Upper lobe of right lung (tissue), 1 donor: ENCODE results near the gene PNLIPRP3. TPM values are rescaled to one million over a fixed set of nuclear protein-coding genes. Genes with fewer than 3 reads are reported as not detected.

Experiments used
- ATAC-seq: fragments of 200-7000 bp; cut with Tn5 transposase; one replicate; pipeline ENCODE4 v1.9.1; 2020; ENCODE audit warnings: mild to moderate bottlenecking, moderate library complexity
- DNase-seq: peaks from one replicate; pipeline ENCODE4 v3.0.0-alpha.2; 2020
- H3K27ac ChIP-seq: fragments of 200-600 bp; one replicate; pipeline ENCODE4 v1.8.0; 2022
- H3K27me3 ChIP-seq: fragments of 200-600 bp; one replicate; pipeline ENCODE4 v1.8.0; 2022; ENCODE audit warnings: mild to moderate bottlenecking
- H3K36me3 ChIP-seq: fragments of 200-600 bp; one replicate; pipeline ENCODE4 v1.8.0; 2022
- H3K4me1 ChIP-seq: fragments of 200-600 bp; one replicate; pipeline ENCODE4 v1.8.0; 2022
- H3K4me3 ChIP-seq: fragments of 200-600 bp; one replicate; pipeline ENCODE4 v1.8.0; 2022; ENCODE audit warnings: mild to moderate bottlenecking
- H3K9me3 ChIP-seq: fragments of 200-600 bp; one replicate; pipeline ENCODE4 v1.8.0; 2022
- intact Hi-C: fragments of 100-400 bp; cut with DNase I; formaldehyde crosslinking; loops from one replicate; pipeline ENCODE4 v1.11.0; 2022
- total RNA-seq: library from RNA; stranded (reverse); fragmentation: NEBNext Ultra II Directional; extraction: Animal tissue kit (Norgen Biotek cat#: 25700); gene quantifications from one replicate; pipeline ENCODE4 v1.2.1, GENCODE V29; 2021
- TF ChIP-seq, protein P1 (sequence below): fragments of 200-600 bp; IDR thresholded peaks from one replicate; pipeline ENCODE4 v1.8.0; 2022; ENCODE audit warnings: antibody characterized with exemption
- donor health status: DM: no; HTN: yes; CAD: no; lungs with severe emphysema.

PNLIPRP3 gene
- total RNA-seq, 1 donor from 2014 or later: 0.20 TPM

- H3K27ac ChIP-seq: no peak overlapping the region
- TF ChIP-seq, protein P1, sequence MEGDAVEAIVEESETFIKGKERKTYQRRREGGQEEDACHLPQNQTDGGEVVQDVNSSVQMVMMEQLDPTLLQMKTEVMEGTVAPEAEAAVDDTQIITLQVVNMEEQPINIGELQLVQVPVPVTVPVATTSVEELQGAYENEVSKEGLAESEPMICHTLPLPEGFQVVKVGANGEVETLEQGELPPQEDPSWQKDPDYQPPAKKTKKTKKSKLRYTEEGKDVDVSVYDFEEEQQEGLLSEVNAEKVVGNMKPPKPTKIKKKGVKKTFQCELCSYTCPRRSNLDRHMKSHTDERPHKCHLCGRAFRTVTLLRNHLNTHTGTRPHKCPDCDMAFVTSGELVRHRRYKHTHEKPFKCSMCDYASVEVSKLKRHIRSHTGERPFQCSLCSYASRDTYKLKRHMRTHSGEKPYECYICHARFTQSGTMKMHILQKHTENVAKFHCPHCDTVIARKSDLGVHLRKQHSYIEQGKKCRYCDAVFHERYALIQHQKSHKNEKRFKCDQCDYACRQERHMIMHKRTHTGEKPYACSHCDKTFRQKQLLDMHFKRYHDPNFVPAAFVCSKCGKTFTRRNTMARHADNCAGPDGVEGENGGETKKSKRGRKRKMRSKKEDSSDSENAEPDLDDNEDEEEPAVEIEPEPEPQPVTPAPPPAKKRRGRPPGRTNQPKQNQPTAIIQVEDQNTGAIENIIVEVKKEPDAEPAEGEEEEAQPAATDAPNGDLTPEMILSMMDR: no peak
- no peaks in the 10 kb centered on the region for H3K9me3 ChIP-seq
- no peak overlapping the region for H3K4me3 ChIP-seq
- no peaks in the 10 kb centered on the region for H3K27me3 ChIP-seq
- no peak for DNase-seq
- intact Hi-C loops: no loop called here
- no peaks in the 10 kb centered on the region for H3K36me3 ChIP-seq
- H3K4me1 ChIP-seq: no peaks in the 10 kb centered on the region
- ATAC-seq: no peak
Measured at GRCh38 chr10:116452338-116452720, 24.7 kb downstream of the PNLIPRP3 start.

- intact Hi-C loops: no loop called here
Measured at GRCh38 chr10:116457488-116457887, 29.8 kb downstream of the PNLIPRP3 start.

DNA sequence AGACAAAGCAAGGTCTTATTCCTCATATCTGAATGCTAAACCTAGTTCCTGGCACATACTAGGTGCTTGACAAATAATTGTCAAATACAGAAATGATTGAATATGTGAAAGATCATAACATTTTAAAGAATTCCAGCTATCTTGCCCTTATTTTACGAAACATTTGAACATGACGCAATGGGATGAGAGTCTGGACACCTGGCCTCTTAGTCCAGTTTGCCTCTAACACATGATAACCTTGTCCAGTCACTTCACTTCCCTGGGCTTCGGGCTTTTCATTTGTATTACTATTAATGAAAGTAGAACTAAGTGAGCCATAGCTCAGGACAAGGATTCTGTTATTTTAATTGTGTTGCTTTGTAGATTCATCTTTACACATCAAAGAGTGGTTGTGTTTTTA is 32.6 kb downstream of the PNLIPRP3 start:
- Histone ChIP-seq H3K4me1 (no peaks in the 10 kb centered on the region), H3K27ac (no peak overlapping the region), H3K9me3 (no peaks in the 10 kb centered on the region), H3K36me3 (no peaks in the 10 kb centered on the region), H3K4me3 (no peak overlapping the region), H3K27me3 (no peaks in the 10 kb centered on the region)
- TF ChIP-seq, protein P1: no peak
- ATAC-seq (no peak), DNase-seq (no peak)
- intact Hi-C loops: no loop called here

More at GRCh38 chr10:116457488-116457887, 29.8 kb downstream of the PNLIPRP3 start:
- H3K4me3 ChIP-seq: no peak overlapping the region
- H3K9me3 ChIP-seq: no peaks in the 10 kb centered on the region
- H3K4me1 ChIP-seq: no peaks in the 10 kb centered on the region
- no peak overlapping the region for H3K27ac ChIP-seq
- DNase-seq (no peak), ATAC-seq (no peak)
- TF ChIP-seq, protein P1: no peak
- no peaks in the 10 kb centered on the region for H3K27me3 ChIP-seq
- no peaks in the 10 kb centered on the region for H3K36me3 ChIP-seq

- no peaks in the 10 kb centered on the region for H3K27me3 ChIP-seq
- TF ChIP-seq, protein P1: no peak
Measured at GRCh38 chr10:116461680-116462079, 34.0 kb downstream of the PNLIPRP3 start.

DNA sequence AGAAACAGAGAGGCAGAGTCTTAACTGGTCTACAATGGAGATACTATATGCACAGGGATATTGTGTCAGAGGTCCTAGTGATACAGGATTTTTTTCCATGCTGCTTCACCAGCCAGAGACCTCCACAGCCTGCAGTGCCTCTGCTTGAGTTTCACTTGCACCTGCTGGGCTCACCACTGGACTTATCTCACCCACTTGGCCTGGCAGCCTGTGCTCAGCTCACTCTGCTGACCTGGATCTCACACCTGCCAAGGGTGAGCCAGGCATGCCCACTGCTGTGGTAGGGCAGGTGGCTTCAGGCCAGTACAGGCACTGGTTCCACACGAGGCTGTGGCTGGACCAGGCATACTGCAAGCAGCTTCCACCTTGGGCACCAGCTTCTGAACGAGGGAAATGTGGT is 36.6 kb downstream of the PNLIPRP3 start:
- Histone ChIP-seq H3K9me3 (no peaks in the 10 kb centered on the region), H3K27me3 (no peaks in the 10 kb centered on the region), H3K4me3 (no peak overlapping the region), H3K27ac (no peak overlapping the region), H3K4me1 (no peaks in the 10 kb centered on the region), H3K36me3 (no peaks in the 10 kb centered on the region)
- intact Hi-C loops: no loop called here
- TF ChIP-seq, protein P1: no peak
- DNase-seq: no peak
- peak; percentile 29 for ATAC-seq

More at GRCh38 chr10:116461680-116462079, 34.0 kb downstream of the PNLIPRP3 start:
- Histone ChIP-seq H3K4me3 (no peak overlapping the region), H3K27ac (no peak overlapping the region), H3K36me3 (no peaks in the 10 kb centered on the region), H3K9me3 (no peaks in the 10 kb centered on the region), H3K4me1 (no peaks in the 10 kb centered on the region)
- intact Hi-C loops: no loop called here
- ATAC-seq: no peak
- DNase-seq: no peak

DNA sequence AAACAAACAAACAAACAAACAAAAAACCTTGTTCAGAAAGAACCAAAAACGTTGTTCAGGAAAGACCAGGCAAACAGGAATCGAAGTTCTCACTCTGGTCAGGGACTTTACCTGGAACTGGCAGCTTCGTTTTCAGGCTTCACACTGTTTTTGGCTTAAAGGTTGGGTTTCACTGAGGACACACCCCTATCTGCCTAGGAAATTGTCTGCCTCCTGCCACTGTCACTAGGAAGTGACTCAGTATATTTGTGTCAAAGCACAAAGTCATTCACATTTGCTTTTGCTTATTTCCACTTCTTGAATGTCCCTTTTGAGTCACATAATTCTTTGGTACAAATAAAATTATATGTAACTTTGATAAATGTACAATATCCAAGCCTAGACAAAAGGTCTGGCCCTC is 37.9 kb downstream of the PNLIPRP3 start:
- Histone ChIP-seq H3K4me1 (no peaks in the 10 kb centered on the region), H3K27ac (no peak overlapping the region), H3K9me3 (no peaks in the 10 kb centered on the region), H3K4me3 (no peak overlapping the region), H3K27me3 (no peaks in the 10 kb centered on the region), H3K36me3 (no peaks in the 10 kb centered on the region)
- DNase-seq: no peak
- no peak for ATAC-seq
- TF ChIP-seq, protein P1: no peak
- intact Hi-C loops: no loop called here
